ENCODE data around the gene ZNF512.

- TF ChIP-seq CTCF (IDR thresholded peaks at IDR 0.05) (no peak), EP300 (IDR thresholded peaks at IDR 0.05) (no peak), POLR2A (IDR thresholded peaks at IDR 0.05) (no peak)
Observed at GRCh38 chr2:27645197-27645596, 62.4 kb downstream of the ZNF512 start.

Measured in upper lobe of left lung (tissue), 4 donors.